PC-3 (cell line): ENCODE results near the gene MORN4. TPM values are rescaled to one million over a fixed set of nuclear protein-coding genes. Genes with fewer than 3 reads are reported as not detected.

ENCODE experiments used
- ATAC-seq: fragments of 200-7000 bp; cut with Tn5 transposase; 2 replicates; pipeline ENCODE4 v1.9.1; 2020; ENCODE audit warnings: mild to moderate bottlenecking, moderate library complexity
- BruUV-seq: library from RNA; stranded (reverse); fragments of 400-500 nt; replicated peaks from 2 replicates; lab custom pipeline; 2021; lab: Mats Ljungman, UMichigan
- CTCF ChIA-PET: fragments of 300-600 bp; sonication (Branson Sonifier 250); formaldehyde crosslinking; loops from one replicate; lab custom pipeline; 2022; ENCODE audit warnings: antibody characterized with exemption; lab: Charles Lee
- POLR2A ChIA-PET: fragments of 300-600 bp; sonication (Branson Sonifier 250); formaldehyde crosslinking; loops from one replicate; lab custom pipeline; 2022; ENCODE audit warnings: antibody characterized with exemption; ENCODE audit not compliant: unreplicated experiment; lab: Charles Lee
- DNase-seq: peaks from one replicate; pipeline ENCODE4 v3.0.0-alpha.2; 2015
- H2AFZ ChIP-seq: fragments of 300-600 bp; sonication (generic); 2 replicates; pipeline ENCODE4 v1.6.0; 2016; ENCODE audit warnings: antibody characterized with exemption, low read length
- H3F3A ChIP-seq: fragments of 300-600 bp; sonication (generic); one replicate; pipeline ENCODE4 v1.6.0; 2017; ENCODE audit warnings: antibody characterized with exemption, low read length, control low read depth, mild to moderate bottlenecking; ENCODE audit not compliant: unreplicated experiment
- H3K27ac ChIP-seq: fragments of 300-600 bp; sonication (generic); 2 replicates; pipeline ENCODE4 v1.5.1; 2016; ENCODE audit warnings: mild to moderate bottlenecking, low read length
- H3K27me3 ChIP-seq: fragments of 300-600 bp; sonication (generic); 2 replicates; pipeline ENCODE4 v1.6.1; 2016; ENCODE audit warnings: low read length, mixed read lengths
- H3K36me3 ChIP-seq: fragments of 300-600 bp; sonication (generic); 2 replicates; pipeline ENCODE4 v1.6.1; 2016; ENCODE audit warnings: low read depth, mixed run types, low read length, mixed read lengths
- H3K4me1 ChIP-seq: fragments of 300-600 bp; sonication (generic); 2 replicates; pipeline ENCODE4 v1.5.1; 2016; ENCODE audit warnings: low read length; ENCODE audit not compliant: insufficient read depth
- H3K4me2 ChIP-seq: fragments of 300-600 bp; sonication (generic); 2 replicates; pipeline ENCODE4 v1.6.0; 2016; ENCODE audit warnings: low read length
- H3K4me3 ChIP-seq: fragments of 300-600 bp; sonication (generic); 2 replicates; pipeline ENCODE4 v1.5.1; 2016; ENCODE audit warnings: mild to moderate bottlenecking, low read length, mixed read lengths
- H3K79me2 ChIP-seq: fragments of 300-600 bp; sonication (generic); 2 replicates; pipeline ENCODE4 v1.6.1; 2017; ENCODE audit warnings: low read length, mixed read lengths
- H3K9ac ChIP-seq: fragments of 300-600 bp; sonication (generic); 2 replicates; pipeline ENCODE4 v1.6.0; 2016; ENCODE audit warnings: mild to moderate bottlenecking, low read length
- H3K9me2 ChIP-seq: fragments of 300-600 bp; sonication (generic); replicated peaks from 2 replicates; pipeline ENCODE4 v1.6.1; 2016; ENCODE audit warnings: mixed run types, low read length, mixed read lengths
- H3K9me3 ChIP-seq: fragments of 300-600 bp; sonication (generic); 2 replicates; pipeline ENCODE4 v1.6.1; 2016; ENCODE audit warnings: low read length, mixed read lengths
- H4K20me1 ChIP-seq: fragments of 300-600 bp; sonication (generic); 2 replicates; pipeline ENCODE4 v1.6.1; 2016; ENCODE audit warnings: low read length, mixed read lengths
- EZH2 ChIP-seq: fragments of 300-600 bp; sonication (generic); IDR thresholded peaks from one replicate; pipeline ENCODE4 v1.6.1; 2017; ENCODE audit warnings: antibody characterized with exemption, mild to moderate bottlenecking, low read length; ENCODE audit not compliant: unreplicated experiment
- EZH2phosphoT487 ChIP-seq: fragments of 300-600 bp; sonication (generic); IDR thresholded peaks from 2 replicates; pipeline ENCODE4 v1.6.1; 2018; ENCODE audit warnings: mild to moderate bottlenecking, antibody characterized with exemption, low read length, borderline replicate concordance
- intact Hi-C: fragments of 100-400 bp; cut with micrococcal nuclease; formaldehyde crosslinking; loops from 2 replicates; pipeline ENCODE4 v1.9.0; 2023
- total RNA-seq: library from RNA; depleted of rRNA; stranded (reverse); fragments of >200 nt; gene quantifications from 2 replicates; pipeline ENCODE4 v1.2.3, GENCODE V29; 2014
- TF ChIP-seq, protein P1 (sequence below): fragments of 300-600 bp; sonication (generic); conservative IDR thresholded peaks from 2 replicates; pipeline ENCODE4 v1.5.1; 2017; ENCODE audit warnings: antibody characterized with exemption, low read depth, mild to moderate bottlenecking, low read length

Gene MORN4
- total RNA-seq, 1 experiment from 2014 or later: 12.9 TPM

DNA sequence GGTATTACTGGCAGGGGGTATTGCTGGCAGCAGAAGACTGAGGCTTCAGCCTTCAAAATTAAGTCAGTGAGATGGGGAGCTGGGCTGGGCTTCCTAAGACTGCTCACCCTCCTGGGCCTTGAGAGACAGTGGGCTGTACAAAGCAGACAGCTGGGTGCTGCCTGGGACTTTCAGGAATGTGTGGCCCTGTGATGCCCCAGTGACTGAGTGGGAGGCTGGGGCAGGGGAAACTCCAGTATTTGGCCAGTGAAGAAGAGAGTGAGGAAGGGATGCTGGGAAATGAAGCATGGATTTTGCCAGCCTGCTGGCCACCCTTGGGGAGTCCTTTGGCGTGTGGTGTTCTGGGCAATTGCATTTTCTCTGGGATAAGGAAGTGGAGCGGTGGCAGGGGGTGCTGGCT lies 60.3 kb downstream of the MORN4 start:
- H3K27me3 ChIP-seq: no peaks in the 10 kb centered on the region
- no peak overlapping the region for H3K4me3 ChIP-seq
- H4K20me1 ChIP-seq: no peaks in the 10 kb centered on the region
- TF ChIP-seq, protein P1, sequence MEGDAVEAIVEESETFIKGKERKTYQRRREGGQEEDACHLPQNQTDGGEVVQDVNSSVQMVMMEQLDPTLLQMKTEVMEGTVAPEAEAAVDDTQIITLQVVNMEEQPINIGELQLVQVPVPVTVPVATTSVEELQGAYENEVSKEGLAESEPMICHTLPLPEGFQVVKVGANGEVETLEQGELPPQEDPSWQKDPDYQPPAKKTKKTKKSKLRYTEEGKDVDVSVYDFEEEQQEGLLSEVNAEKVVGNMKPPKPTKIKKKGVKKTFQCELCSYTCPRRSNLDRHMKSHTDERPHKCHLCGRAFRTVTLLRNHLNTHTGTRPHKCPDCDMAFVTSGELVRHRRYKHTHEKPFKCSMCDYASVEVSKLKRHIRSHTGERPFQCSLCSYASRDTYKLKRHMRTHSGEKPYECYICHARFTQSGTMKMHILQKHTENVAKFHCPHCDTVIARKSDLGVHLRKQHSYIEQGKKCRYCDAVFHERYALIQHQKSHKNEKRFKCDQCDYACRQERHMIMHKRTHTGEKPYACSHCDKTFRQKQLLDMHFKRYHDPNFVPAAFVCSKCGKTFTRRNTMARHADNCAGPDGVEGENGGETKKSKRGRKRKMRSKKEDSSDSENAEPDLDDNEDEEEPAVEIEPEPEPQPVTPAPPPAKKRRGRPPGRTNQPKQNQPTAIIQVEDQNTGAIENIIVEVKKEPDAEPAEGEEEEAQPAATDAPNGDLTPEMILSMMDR: no peak
- no peak for TF ChIP-seq EZH2phosphoT487
- TF ChIP-seq EZH2: no peak
- no peak overlapping the region for H2AFZ ChIP-seq
- no peaks in the 10 kb centered on the region for H3K9me2 ChIP-seq
- peaks cover 41% of the 10 kb centered on the region for H3K4me1 ChIP-seq
- no peak for ATAC-seq
- no peaks in the 10 kb centered on the region for H3K36me3 ChIP-seq
- no TSS peak for BruUV-seq
- H3F3A ChIP-seq: peaks cover 4% of the 10 kb centered on the region
- H3K9me3 ChIP-seq: no peaks in the 10 kb centered on the region
- ChIA-PET POLR2A (no interaction called here), CTCF (no interaction called here)
- no peak overlapping the region for H3K9ac ChIP-seq
- intact Hi-C loops: no loop called here
- H3K27ac ChIP-seq: no peak overlapping the region
- DNase-seq: no peak
- H3K4me2 ChIP-seq: no peak overlapping the region
- H3K79me2 ChIP-seq: no peaks in the 10 kb centered on the region

DNA sequence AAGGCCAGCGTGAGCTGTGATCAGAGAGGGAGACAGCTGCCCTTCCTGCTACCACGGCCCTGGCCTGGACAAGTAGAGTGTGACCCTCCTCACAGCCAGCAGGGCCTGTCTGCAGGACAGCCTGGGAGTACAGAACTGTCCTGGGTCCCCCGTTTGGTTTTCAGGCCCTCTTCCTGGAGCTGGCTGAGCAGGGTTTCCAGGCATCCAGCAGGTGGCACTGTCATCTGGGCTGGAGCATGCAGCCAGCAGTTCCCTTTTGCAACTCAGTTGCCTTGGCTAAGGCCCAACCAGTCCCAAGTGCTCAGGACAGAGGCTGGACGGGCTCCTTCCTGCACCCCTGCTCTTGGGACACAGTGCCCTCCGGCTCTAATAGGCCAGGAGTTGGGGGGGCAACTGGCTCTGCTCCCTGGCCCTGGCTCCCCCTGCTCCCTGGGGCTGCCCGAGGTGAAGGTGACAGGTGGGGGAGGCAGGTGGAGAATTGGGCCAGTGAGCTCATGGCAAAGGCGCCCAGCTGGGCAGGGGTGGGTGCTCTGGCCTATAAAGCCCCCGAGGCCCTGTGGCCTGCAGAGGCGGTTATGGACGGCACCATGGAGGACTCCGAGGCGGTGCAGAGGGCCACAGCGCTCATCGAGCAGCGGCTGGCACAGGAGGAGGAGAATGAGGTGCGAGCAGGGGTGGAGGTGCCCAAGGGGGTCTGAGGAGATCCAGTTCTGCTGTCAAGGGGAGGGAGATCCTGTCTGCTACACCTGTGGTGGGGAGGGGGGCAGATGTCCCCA lies 60.9 kb downstream of the MORN4 start, which contains the start of gene ANKRD2:
Gene ANKRD2, plus strand, starts transcription at position 566 of the 776 bp plus-strand sequence. Its CDS starts 10 bp downstream, at position 576.
- CTCF ChIA-PET: interaction anchor here (1.7 kb wide), 1 partner anchor 40 kb away, joined by 9 read pairs; no protein-coding TSS in a partner anchor
- H3K4me1 ChIP-seq: peaks cover 41% of the 10 kb centered on the region

More for the DNA sequence above, 60.9 kb downstream of the MORN4 start, which contains the start of gene ANKRD2:
- H3K9me3 ChIP-seq: no peaks in the 10 kb centered on the region
- TF ChIP-seq EZH2phosphoT487 (no peak), EZH2 (no peak)
- TF ChIP-seq, protein P1: peak; percentile 85
- H3K4me2 ChIP-seq: peak within 1 kb of the TSS; percentile 67
- no peaks in the 10 kb centered on the region for H3K36me3 ChIP-seq
- no peak within 1 kb of the TSS for H2AFZ ChIP-seq
- BruUV-seq: no TSS peak
- H3K79me2 ChIP-seq: no peaks in the 10 kb centered on the region
- H3K9me2 ChIP-seq: no peaks in the 10 kb centered on the region
- H3K27me3 ChIP-seq: no peaks in the 10 kb centered on the region
- no peaks in the 10 kb centered on the region for H4K20me1 ChIP-seq
- ATAC-seq: peak; percentile 34
- peaks cover 4% of the 10 kb centered on the region for H3F3A ChIP-seq
- intact Hi-C loops: no loop called here
- no peak within 1 kb of the TSS for H3K4me3 ChIP-seq
- DNase-seq: peak; percentile 70
- POLR2A ChIA-PET: no interaction called here
- H3K27ac ChIP-seq: peak within 1 kb of the TSS; percentile 73
- H3K9ac ChIP-seq: no peak within 1 kb of the TSS
